GM12878 (cell line): ENCODE data around the gene ADGRV1. TPM values are rescaled to one million over a fixed set of nuclear protein-coding genes. Genes with fewer than 3 reads are reported as not detected.

Experiments
- ATAC-seq: fragments of 200-7000 bp; cut with Tn5 transposase; 3 replicates; pipeline ENCODE4 v1.9.1; 2020; ENCODE audit warnings: mild to moderate bottlenecking, moderate library complexity
- BruUV-seq: library from RNA; stranded (reverse); fragments of 400-500 nt; replicated peaks from 2 replicates; lab custom pipeline; 2021; lab: Mats Ljungman, UMichigan
- CTCF ChIA-PET: fragments of 300-600 bp; sonication (Branson Sonifier 250); formaldehyde crosslinking; extraction: SDS; loops from one replicate; lab custom pipeline; 2021; ENCODE audit warnings: inconsistent platforms; lab: Yijun Ruan, JAX
- POLR2A ChIA-PET: fragments of 350-600 bp; formaldehyde crosslinking; extraction: SDS; loops from one replicate; lab custom pipeline; 2021; ENCODE audit warnings: inconsistent platforms; lab: Charles Lee
- RAD21 ChIA-PET: fragments of 300-600 bp; sonication (Branson Sonifier 250); formaldehyde crosslinking; loops from one replicate; lab custom pipeline; 2023; ENCODE audit warnings: antibody characterized with exemption; ENCODE audit not compliant: unreplicated experiment; lab: Charles Lee
- SMC1A ChIA-PET: fragments of 300-600 bp; sonication (Branson Sonifier 250); formaldehyde crosslinking; loops from one replicate; lab custom pipeline; 2023; ENCODE audit not compliant: unreplicated experiment, uncharacterized antibody; lab: Charles Lee
- DNase-seq: peaks from one replicate; pipeline ENCODE4 v3.0.0-alpha.2; 2011; ENCODE audit warnings: low read depth, low spot score
- FAIRE-seq: peaks from 3 replicates; lab custom pipeline; 2011; peaks lifted over from hg19 to GRCh38; lab: Jason Lieb, UNC
- H2AFZ ChIP-seq: 2 replicates; pipeline ENCODE4 v1.6.0; 2011; ENCODE audit warnings: low read depth, low read length, control low read depth; ENCODE audit not compliant: control insufficient read depth
- H3K27ac ChIP-seq: 2 replicates; pipeline ENCODE4 v1.5.1; 2011; ENCODE audit warnings: control low read depth; ENCODE audit not compliant: control insufficient read depth, insufficient read depth
- H3K27me3 ChIP-seq, 2 experiments: replicated peaks in 1 of 2; 2 replicates each; pipeline versions ENCODE4 v1.6.0 to v1.6.1; 2011; ENCODE audit warnings: low read length in 1 of 2; ENCODE audit not compliant: control insufficient read depth in 2 of 2, insufficient read depth in 2 of 2
- H3K36me3 ChIP-seq, 2 experiments: 2 replicates each; pipeline ENCODE4 v1.5.1; 2011; ENCODE audit warnings: low read length in 1 of 2; ENCODE audit not compliant: control insufficient read depth in 2 of 2, insufficient read depth in 2 of 2
- H3K4me1 ChIP-seq: 2 replicates; pipeline ENCODE4 v1.6.1; 2011; ENCODE audit warnings: mild to moderate bottlenecking, low read length, moderate library complexity, mixed read lengths; ENCODE audit not compliant: control insufficient read depth, insufficient read depth
- H3K4me2 ChIP-seq: 2 replicates; pipeline ENCODE4 v1.6.0; 2011; ENCODE audit warnings: control low read depth; ENCODE audit not compliant: control insufficient read depth, insufficient read depth
- H3K4me3 ChIP-seq: fragments of 200-600 bp; sonication (generic); 2 replicates; pipeline ENCODE4 v1.5.1; 2016
- H3K79me2 ChIP-seq: 2 replicates; pipeline ENCODE4 v1.6.0; 2011; ENCODE audit warnings: low read length; ENCODE audit not compliant: control insufficient read depth, insufficient read depth
- H3K9ac ChIP-seq: 2 replicates; pipeline ENCODE4 v1.8.0; 2011; ENCODE audit warnings: low read length, control low read depth, mixed read lengths; ENCODE audit not compliant: control insufficient read depth, insufficient read depth
- H3K9me3 ChIP-seq: replicated peaks from 3 replicates; pipeline ENCODE4 v1.5.1; 2011; ENCODE audit warnings: mild to moderate bottlenecking, low read length; ENCODE audit not compliant: control insufficient read depth, insufficient read depth
- H4K20me1 ChIP-seq: 2 replicates; pipeline ENCODE4 v1.6.0; 2011; ENCODE audit not compliant: control insufficient read depth, insufficient read depth
- BACH1 ChIP-seq: fragments of 450-650 bp; IDR thresholded peaks from 2 replicates; pipeline ENCODE4 v1.6.1; 2017; ENCODE audit warnings: mild to moderate bottlenecking, borderline replicate concordance
- CBX5 ChIP-seq: sonication (generic); IDR thresholded peaks from 2 replicates; pipeline ENCODE4 v1.6.1; 2016; ENCODE audit warnings: low read depth, moderate library complexity, mild to moderate bottlenecking, inconsistent platforms
- CREM ChIP-seq: IDR thresholded peaks from 2 replicates; pipeline ENCODE4 v1.6.1; 2014; ENCODE audit warnings: antibody characterized with exemption, low read depth
- FOS ChIP-seq: IDR thresholded peaks from 3 replicates; pipeline ENCODE4 v1.6.1; 2011; ENCODE audit warnings: borderline replicate concordance; ENCODE audit not compliant: insufficient read length; ENCODE audit errors: extremely low read depth
- JUND ChIP-seq: IDR thresholded peaks from 2 replicates; pipeline ENCODE4 v1.6.1; 2012; ENCODE audit warnings: low read depth, mild to moderate bottlenecking, low read length, improper control_type of control experiment, moderate library complexity
- MYB ChIP-seq: fragments of 150-350 bp; IDR thresholded peaks from 2 replicates; pipeline ENCODE4 v1.6.1; 2014; ENCODE audit warnings: mild to moderate bottlenecking, low read depth, low read length, borderline replicate concordance
- NFIC ChIP-seq: IDR thresholded peaks from 2 replicates; pipeline ENCODE4 v1.6.1; 2012; ENCODE audit warnings: low read depth, mild to moderate bottlenecking, inconsistent platforms, low read length, moderate library complexity
- PAX5 ChIP-seq: IDR thresholded peaks from 2 replicates; pipeline ENCODE4 v1.6.1; 2011; ENCODE audit warnings: low read depth, low read length, borderline replicate concordance
- POLR2A ChIP-seq: IDR thresholded peaks from 2 replicates; pipeline ENCODE4 v1.6.1; 2011; ENCODE audit warnings: low read depth, mild to moderate bottlenecking, low read length
- RELA ChIP-seq: fragments of 450-650 bp; IDR thresholded peaks from 2 replicates; pipeline ENCODE4 v1.8.0; 2014; ENCODE audit warnings: borderline replicate concordance; ENCODE audit not compliant: partially characterized antibody
- RFX5 ChIP-seq: IDR thresholded peaks from 2 replicates; pipeline ENCODE4 v1.6.1; 2011; ENCODE audit warnings: low read depth, low read length, improper control_type of control experiment
- SMAD1 ChIP-seq: fragments of 450-650 bp; IDR thresholded peaks from 2 replicates; pipeline ENCODE4 v1.6.1; 2018; ENCODE audit warnings: mild to moderate bottlenecking, low read depth; ENCODE audit not compliant: partially characterized antibody
- ZBED1 ChIP-seq: IDR thresholded peaks from 2 replicates; pipeline ENCODE4 v1.6.1; 2016; ENCODE audit warnings: borderline replicate concordance
- WGBS: methylation state at CpG from one replicate; pipeline ENCODE4 v1.1.6; 2016; ENCODE audit warnings: low lambda C conversion rate; ENCODE audit not compliant: insufficient replicate concordance, insufficient coverage; ENCODE audit errors: missing lambda C conversion rate; 5-methylcytosine and 5-hydroxymethylcytosine counted together
- in situ Hi-C: fragments of 300-500 bp; cut with MboI; formaldehyde crosslinking; loops from 9 replicates; pipeline ENCODE4 v1.14.3; 2018; ENCODE audit warnings: mixed read lengths
- intact Hi-C: fragments of 100-400 bp; cut with micrococcal nuclease; formaldehyde crosslinking; loops from one replicate; pipeline ENCODE4 v1.14.2; 2022; ENCODE audit not compliant: unreplicated experiment
- polyA plus RNA-seq, 11 experiments: library from polyadenylated mRNA; depleted of rRNA in 4 of 11; unstranded in 6 of 11; stranded (reverse) in 5 of 11; fragments of >200 nt; fragmentation: Nextera tagmentation in 4 of 11; fragmentation: Illumina TruSeq in 1 of 11; extraction: Ambion mirVana in 4 of 11; extraction: Trizol in 1 of 11; gene quantifications; 1 replicate in 1 of 11; 2 replicates in 10 of 11; pipeline versions ENCODE4 v1.2.1 to v1.2.3, GENCODE V29; 2011 to 2016; ENCODE audit warnings: inconsistent platforms in 2 of 11, missing spikeins in 2 of 11, low read depth in 1 of 11
- total RNA-seq, 4 experiments: library from RNA; depleted of rRNA in 3 of 4; stranded (reverse); fragments of >200 nt in 3 of 4; fragmentation: Illumina TruSeq in 1 of 4; extraction: Trizol in 1 of 4; gene quantifications; 2 replicates each; pipeline versions ENCODE4 v1.2.1 to v1.2.3, GENCODE V29; 2013 to 2021
- TF ChIP-seq, protein P1 (sequence below): fragments of 450-650 bp; IDR thresholded peaks from 2 replicates; pipeline ENCODE4 v1.6.1; 2017; ENCODE audit warnings: mild to moderate bottlenecking, moderate library complexity

Gene ADGRV1
- total and polyA plus RNA-seq, 10 of the 15 experiments (the other 5 are each of a cell fraction or from before 2014, with no cell fraction given): 0.04 to 8.1 (median 0.16) TPM; not detected in 1

DNA sequence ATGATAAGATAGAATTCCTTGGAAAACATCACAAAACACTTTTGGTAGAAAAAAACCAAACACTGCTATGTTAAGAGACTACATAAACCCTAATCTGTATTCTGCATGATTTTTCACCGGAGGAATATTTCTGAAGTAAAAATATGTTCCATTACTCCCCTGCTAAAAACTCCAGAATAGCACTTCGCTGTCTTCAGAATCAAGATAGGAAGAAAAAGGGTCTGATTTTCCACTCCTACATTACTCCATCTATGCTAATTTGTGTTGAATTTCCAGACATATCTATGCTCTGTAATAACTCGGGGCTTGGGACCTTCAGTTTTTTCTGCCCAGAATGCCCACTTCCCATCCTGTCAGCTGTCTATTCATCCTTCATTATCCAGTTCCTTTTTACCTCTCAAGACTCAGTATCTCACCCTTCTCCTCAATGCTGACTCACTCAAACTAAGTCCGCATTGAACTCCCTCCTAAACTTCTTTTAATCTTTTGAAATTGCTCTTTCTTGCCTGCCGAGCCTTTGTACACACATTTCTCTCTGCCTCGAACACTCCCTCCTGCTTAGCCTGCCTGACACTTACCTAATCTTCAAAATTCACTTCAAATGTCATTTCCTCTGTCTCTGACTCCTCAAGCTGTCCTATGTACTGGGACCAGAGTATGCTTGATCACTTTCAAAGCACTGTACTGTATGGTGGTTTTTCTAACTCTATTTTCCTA, 653.6 kb downstream of the ADGRV1 start:
- ChIA-PET SMC1A (interaction anchor here (0.5 to 1.3 kb wide), 4 partner anchors 11 to 535 kb away, joined by 3 read pairs; no protein-coding TSS in a partner anchor), RAD21 (interaction anchor here (0.9 to 1.2 kb wide), 2 partner anchors 8 to 173 kb away, joined by 3 to 4 read pairs; no protein-coding TSS in a partner anchor), CTCF (interaction anchor here (1.0 to 3.4 kb wide), 6 partner anchors 7 to 280 kb away, joined by 3 to 11 read pairs (median 5); no protein-coding TSS in a partner anchor), POLR2A (no interaction called here)
- intact Hi-C loops: loop anchor here (10.0 kb wide), 1 partner anchor 277 kb away; no protein-coding TSS in a partner anchor
- Histone ChIP-seq H3K9ac (no peak overlapping the region), H3K27me3 (no peaks in the 10 kb centered on the region; a peak in 1 of 4 replicates), H3K4me3 (no peak overlapping the region), H3K27ac (no peak overlapping the region), H4K20me1 (no peaks in the 10 kb centered on the region), H3K36me3 (no peaks in the 10 kb centered on the region), H3K4me2 (no peak overlapping the region), H3K4me1 (no peaks in the 10 kb centered on the region), H2AFZ (no peak overlapping the region), H3K79me2 (no peaks in the 10 kb centered on the region), H3K9me3 (no peaks in the 10 kb centered on the region; the same call in 2 of the 3 replicates)
- FAIRE-seq (no peak), DNase-seq (no peak), ATAC-seq (no peak)
- WGBS: 47% methylated on average over 6 of the region's 6 CpGs
- TF ChIP-seq CBX5 (no peak), FOS (no peak), BACH1 (no peak), RFX5 (no peak), SMAD1 (no peak), CREM (no peak), ZBED1 (no peak), POLR2A (no peak), JUND (no peak), NFIC (no peak), PAX5 (no peak), MYB (no peak), RELA (no peak)
- TF ChIP-seq, protein P1, sequence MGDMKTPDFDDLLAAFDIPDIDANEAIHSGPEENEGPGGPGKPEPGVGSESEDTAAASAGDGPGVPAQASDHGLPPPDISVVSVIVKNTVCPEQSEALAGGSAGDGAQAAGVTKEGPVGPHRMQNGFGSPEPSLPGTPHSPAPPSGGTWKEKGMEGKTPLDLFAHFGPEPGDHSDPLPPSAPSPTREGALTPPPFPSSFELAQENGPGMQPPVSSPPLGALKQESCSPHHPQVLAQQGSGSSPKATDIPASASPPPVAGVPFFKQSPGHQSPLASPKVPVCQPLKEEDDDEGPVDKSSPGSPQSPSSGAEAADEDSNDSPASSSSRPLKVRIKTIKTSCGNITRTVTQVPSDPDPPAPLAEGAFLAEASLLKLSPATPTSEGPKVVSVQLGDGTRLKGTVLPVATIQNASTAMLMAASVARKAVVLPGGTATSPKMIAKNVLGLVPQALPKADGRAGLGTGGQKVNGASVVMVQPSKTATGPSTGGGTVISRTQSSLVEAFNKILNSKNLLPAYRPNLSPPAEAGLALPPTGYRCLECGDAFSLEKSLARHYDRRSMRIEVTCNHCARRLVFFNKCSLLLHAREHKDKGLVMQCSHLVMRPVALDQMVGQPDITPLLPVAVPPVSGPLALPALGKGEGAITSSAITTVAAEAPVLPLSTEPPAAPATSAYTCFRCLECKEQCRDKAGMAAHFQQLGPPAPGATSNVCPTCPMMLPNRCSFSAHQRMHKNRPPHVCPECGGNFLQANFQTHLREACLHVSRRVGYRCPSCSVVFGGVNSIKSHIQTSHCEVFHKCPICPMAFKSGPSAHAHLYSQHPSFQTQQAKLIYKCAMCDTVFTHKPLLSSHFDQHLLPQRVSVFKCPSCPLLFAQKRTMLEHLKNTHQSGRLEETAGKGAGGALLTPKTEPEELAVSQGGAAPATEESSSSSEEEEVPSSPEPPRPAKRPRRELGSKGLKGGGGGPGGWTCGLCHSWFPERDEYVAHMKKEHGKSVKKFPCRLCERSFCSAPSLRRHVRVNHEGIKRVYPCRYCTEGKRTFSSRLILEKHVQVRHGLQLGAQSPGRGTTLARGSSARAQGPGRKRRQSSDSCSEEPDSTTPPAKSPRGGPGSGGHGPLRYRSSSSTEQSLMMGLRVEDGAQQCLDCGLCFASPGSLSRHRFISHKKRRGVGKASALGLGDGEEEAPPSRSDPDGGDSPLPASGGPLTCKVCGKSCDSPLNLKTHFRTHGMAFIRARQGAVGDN: no peak
- no TSS peak for BruUV-seq
- in situ Hi-C loops: no loop called here
